Astrocyte (in vitro differentiated cells and primary cell): Measurements from ENCODE around the gene SFTA2.

Experiments used
- EZH2 ChIP-seq: IDR thresholded peaks from 2 replicates; pipeline ENCODE4 v1.6.1; 2012; ENCODE audit warnings: mild to moderate bottlenecking, low read length, inconsistent platforms; ENCODE audit not compliant: insufficient read depth
- TF ChIP-seq, protein P1 (sequence below): IDR thresholded peaks from 2 replicates; pipeline ENCODE4 v1.5.1; 2011; ENCODE audit warnings: low read depth, mild to moderate bottlenecking, inconsistent platforms, low read length, moderate library complexity; ENCODE audit not compliant: insufficient read depth

- TF ChIP-seq, protein P1, sequence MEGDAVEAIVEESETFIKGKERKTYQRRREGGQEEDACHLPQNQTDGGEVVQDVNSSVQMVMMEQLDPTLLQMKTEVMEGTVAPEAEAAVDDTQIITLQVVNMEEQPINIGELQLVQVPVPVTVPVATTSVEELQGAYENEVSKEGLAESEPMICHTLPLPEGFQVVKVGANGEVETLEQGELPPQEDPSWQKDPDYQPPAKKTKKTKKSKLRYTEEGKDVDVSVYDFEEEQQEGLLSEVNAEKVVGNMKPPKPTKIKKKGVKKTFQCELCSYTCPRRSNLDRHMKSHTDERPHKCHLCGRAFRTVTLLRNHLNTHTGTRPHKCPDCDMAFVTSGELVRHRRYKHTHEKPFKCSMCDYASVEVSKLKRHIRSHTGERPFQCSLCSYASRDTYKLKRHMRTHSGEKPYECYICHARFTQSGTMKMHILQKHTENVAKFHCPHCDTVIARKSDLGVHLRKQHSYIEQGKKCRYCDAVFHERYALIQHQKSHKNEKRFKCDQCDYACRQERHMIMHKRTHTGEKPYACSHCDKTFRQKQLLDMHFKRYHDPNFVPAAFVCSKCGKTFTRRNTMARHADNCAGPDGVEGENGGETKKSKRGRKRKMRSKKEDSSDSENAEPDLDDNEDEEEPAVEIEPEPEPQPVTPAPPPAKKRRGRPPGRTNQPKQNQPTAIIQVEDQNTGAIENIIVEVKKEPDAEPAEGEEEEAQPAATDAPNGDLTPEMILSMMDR, result no peak
- TF ChIP-seq EZH2, result no peak
Observed at GRCh38 chr6:30908700-30909099, 23.3 kb downstream of the SFTA2 start.
